Heart left ventricle (tissue), 16 donors: ENCODE data around the gene TGM1. TPM values are rescaled to one million over a fixed set of nuclear protein-coding genes. Genes with fewer than 3 reads are reported as not detected.

Experiments used
- ATAC-seq, 4 donors: fragments of 200-7000 bp; cut with Tn5 transposase; one replicate each; pipeline ENCODE4 v1.9.1; 2020 to 2022; ENCODE audit warnings: moderate library complexity in 4 of 4, mild to moderate bottlenecking in 3 of 4, moderate number of reproducible peaks in 1 of 4
- DNase-seq, 5 donors: peaks; one replicate each; pipeline ENCODE4 v3.0.0-alpha.2; 2020
- H3K27ac ChIP-seq, 12 donors: fragments of 200-600 bp; sonication (generic) in 4 of 12; one replicate each; pipeline versions ENCODE4 v1.5.0 to v1.8.0; 2016 to 2022; ENCODE audit warnings: mild to moderate bottlenecking in 2 of 12
- H3K27me3 ChIP-seq, 9 donors: fragments of 200-600 bp; sonication (generic) in 2 of 9; one replicate each; pipeline versions ENCODE4 v1.5.1 to v1.8.0; 2016 to 2022; ENCODE audit warnings: mild to moderate bottlenecking in 3 of 9
- H3K36me3 ChIP-seq, 9 donors: fragments of 200-600 bp; sonication (generic) in 2 of 9; one replicate each; pipeline versions ENCODE4 v1.5.0 to v1.8.0; 2018 to 2022; ENCODE audit warnings: mild to moderate bottlenecking in 2 of 9
- H3K4me1 ChIP-seq, 12 donors: fragments of 200-600 bp; sonication (generic) in 4 of 12; one replicate each; pipeline versions ENCODE4 v1.5.0 to v1.8.0; 2016 to 2022; ENCODE audit warnings: mild to moderate bottlenecking in 3 of 12
- H3K4me3 ChIP-seq, 12 donors: fragments of 200-600 bp; sonication (generic) in 4 of 12; one replicate each; pipeline versions ENCODE4 v1.5.0 to v1.8.0; 2017 to 2022; ENCODE audit warnings: mild to moderate bottlenecking in 9 of 12, moderate library complexity in 4 of 12
- H3K9me3 ChIP-seq, 12 donors: fragments of 200-600 bp; sonication (generic) in 4 of 12; one replicate each; pipeline versions ENCODE4 v1.5.0 to v1.8.0; 2016 to 2022; ENCODE audit warnings: mild to moderate bottlenecking in 1 of 12
- POLR2A ChIP-seq, 2 donors: fragments of 450-650 bp; IDR thresholded peaks; one replicate each; pipeline ENCODE4 v1.6.1; 2017; ENCODE audit warnings: antibody characterized with exemption in 2 of 2, mild to moderate bottlenecking in 2 of 2, moderate library complexity in 2 of 2
- WGBS, 4 donors: extraction: QIAGEN DNeasy Blood & Tissue Kit in 2 of 4; methylation state at CpG; one replicate each; pipeline versions ENCODE4 v1.1.5 to v1.1.7; 2013 to 2018; 5-methylcytosine and 5-hydroxymethylcytosine counted together
- intact Hi-C, 10 donors: fragments of 100-400 bp; cut with DNase I; formaldehyde crosslinking; loops; one replicate each; pipeline versions ENCODE4 v1.11.1 to v1.14.2; 2022
- long read RNA-seq, 3 donors: library from polyadenylated mRNA; unstranded; transcript quantifications; one replicate each; pipeline ENCODE4 v2.0.0, GENCODE V29; 2020 to 2021
- polyA plus RNA-seq, 2 donors: library from polyadenylated mRNA; stranded (reverse); fragments of 200-250 nt; gene quantifications; one replicate each; pipeline ENCODE4 v1.2.3, GENCODE V29; 2013
- total RNA-seq, 9 donors: library from RNA; depleted of rRNA in 2 of 9; stranded (reverse); fragments of >200 nt in 2 of 9; fragmentation: NEBNext Ultra II Directional in 3 of 9; extraction: Animal tissue kit (Norgen Biotek cat#: 25700) in 3 of 9; gene quantifications; one replicate each; pipeline versions ENCODE4 v1.1.0 to v1.2.4, GENCODE V29; 2016 to 2023
- TF ChIP-seq, protein P1 (sequence below), 12 donors: fragments of 200-600 bp; sonication (generic) in 4 of 12; IDR thresholded peaks; one replicate each; pipeline versions ENCODE4 v1.5.0 to v1.8.0; 2018 to 2022; ENCODE audit warnings: antibody characterized with exemption in 12 of 12, mild to moderate bottlenecking in 5 of 12
- donor health status: ischemic (EF 13 %, LVEDD 7.1; RV severe dilation, severe dysfunction).
- donor health status: healthy with polysubstance abuse.
- donor health status: DM: no; HTN: yes; CAD: no.
- donor health status: DM: no; HTN: no; CAD: no.
- donor health status: ischemic (EF 25% LVEDD 6.9; RV normal size, moderate dysfunction).
- donor health status: ischemic (EF 25% LVEDD 5.7; RV mildly dilated, moderate dysfunction).
- donor health status: healthy.
- donor health status: DM: yes; HTN: yes; CAD: no.
- donor health status: ischemic (EF 35%, LVEDD 5.7; RV mildly dilated, moderate dysfunction).
- donor health status: nonischemic (EF 11% LVEDD 7.7; RV severe dilation, severe dysfunction).
- donor health status: DM: yes; HTN: yes; CAD: no.
- donor health status: PGD.
- donor health status: ischemic (EF 29% LVEDD 5.4; RV normal size, mild dysfunction).
- donor health status: nonischemic (EF 23%, LVEDD 6.1; RV moderate dilation, normal function).

Gene TGM1
- 10 to 100 TPM in 1 of 9 donors, 1 to 10 TPM in 3, under 1 TPM in 2, not detected in 3; 0.52 to 38.9 (median 1.0) TPM for total RNA-seq
- under 1 TPM; 0.61 to 0.69 TPM for polyA plus RNA-seq
- long read RNA-seq, donor 1 = 0 reads
- long read RNA-seq, donor 2 = 0 reads
- long read RNA-seq, donor 3 = 0 reads

DNA sequence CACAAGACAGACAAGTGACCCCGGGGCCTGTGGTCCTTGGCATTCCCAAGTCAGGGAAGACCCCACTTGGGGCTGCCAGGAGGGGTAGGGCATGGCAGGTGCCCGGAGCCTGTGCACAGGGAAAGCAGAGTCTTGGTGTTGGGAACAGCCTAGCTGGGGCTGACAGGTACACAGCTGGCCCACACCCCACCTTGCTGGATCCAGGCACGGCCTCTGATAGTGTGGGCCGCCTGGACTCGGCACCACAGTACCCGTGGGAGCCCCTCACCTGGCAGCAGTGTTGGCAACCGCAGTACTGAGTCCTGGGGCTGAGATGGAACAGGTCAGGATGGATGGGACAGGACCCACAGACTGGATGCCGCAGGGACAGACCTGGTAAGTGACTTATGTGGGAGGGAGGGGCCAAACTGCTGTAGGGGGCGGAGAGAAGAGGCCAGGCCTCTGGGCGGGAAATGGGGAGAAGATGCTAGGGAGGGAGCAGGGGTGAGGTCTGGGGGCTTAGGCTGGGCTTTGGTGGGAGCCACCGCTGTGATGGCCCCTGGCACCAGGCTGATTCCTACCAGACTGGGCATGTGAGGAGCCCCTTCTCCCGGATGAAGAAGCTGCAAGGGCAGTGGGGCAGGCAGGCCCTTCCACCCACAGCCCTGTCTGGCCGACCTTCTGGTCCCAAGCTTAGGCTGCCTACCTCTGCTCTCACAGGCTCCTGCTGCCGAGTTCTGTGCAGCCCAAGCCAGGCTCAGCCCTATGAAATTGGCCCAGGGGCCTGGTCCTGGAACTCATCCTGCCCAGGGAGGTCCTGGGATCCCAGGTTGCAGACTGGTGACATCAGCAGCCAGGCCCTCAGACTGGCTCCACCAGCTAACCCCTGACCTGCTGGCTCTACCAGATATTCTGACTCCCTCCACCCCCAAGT, at the start of gene TGM1:
Gene TGM1, minus strand, starts transcription at position 357 of the 913 bp plus-strand sequence. CDS start 825 bp downstream, outside the sequence.
- Histone ChIP-seq H3K4me1 (no peaks in the 10 kb centered on the region), H3K27me3 (no peaks in the 10 kb centered on the region), H3K4me3 (no peak within 1 kb of the TSS), H3K36me3 (peaks cover 0 to 32% (median 22%) of the 10 kb centered on the region in 9 donors), H3K27ac (no peak within 1 kb of the TSS), H3K9me3 (no peaks in the 10 kb centered on the region)
- WGBS, 4 donors = 86 to 89% (median 87%) methylated on average over 13 to 14 of the region's 14 CpGs
- no peak for TF ChIP-seq POLR2A (IDR thresholded peaks at IDR 0.05)
- TF ChIP-seq, protein P1, sequence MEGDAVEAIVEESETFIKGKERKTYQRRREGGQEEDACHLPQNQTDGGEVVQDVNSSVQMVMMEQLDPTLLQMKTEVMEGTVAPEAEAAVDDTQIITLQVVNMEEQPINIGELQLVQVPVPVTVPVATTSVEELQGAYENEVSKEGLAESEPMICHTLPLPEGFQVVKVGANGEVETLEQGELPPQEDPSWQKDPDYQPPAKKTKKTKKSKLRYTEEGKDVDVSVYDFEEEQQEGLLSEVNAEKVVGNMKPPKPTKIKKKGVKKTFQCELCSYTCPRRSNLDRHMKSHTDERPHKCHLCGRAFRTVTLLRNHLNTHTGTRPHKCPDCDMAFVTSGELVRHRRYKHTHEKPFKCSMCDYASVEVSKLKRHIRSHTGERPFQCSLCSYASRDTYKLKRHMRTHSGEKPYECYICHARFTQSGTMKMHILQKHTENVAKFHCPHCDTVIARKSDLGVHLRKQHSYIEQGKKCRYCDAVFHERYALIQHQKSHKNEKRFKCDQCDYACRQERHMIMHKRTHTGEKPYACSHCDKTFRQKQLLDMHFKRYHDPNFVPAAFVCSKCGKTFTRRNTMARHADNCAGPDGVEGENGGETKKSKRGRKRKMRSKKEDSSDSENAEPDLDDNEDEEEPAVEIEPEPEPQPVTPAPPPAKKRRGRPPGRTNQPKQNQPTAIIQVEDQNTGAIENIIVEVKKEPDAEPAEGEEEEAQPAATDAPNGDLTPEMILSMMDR (IDR thresholded peaks at IDR 0.05) = no peak
- no peak for ATAC-seq
- DNase-seq = peak in 1 of 5 donors; percentile 14
- intact Hi-C loops = no loop called here

DNA sequence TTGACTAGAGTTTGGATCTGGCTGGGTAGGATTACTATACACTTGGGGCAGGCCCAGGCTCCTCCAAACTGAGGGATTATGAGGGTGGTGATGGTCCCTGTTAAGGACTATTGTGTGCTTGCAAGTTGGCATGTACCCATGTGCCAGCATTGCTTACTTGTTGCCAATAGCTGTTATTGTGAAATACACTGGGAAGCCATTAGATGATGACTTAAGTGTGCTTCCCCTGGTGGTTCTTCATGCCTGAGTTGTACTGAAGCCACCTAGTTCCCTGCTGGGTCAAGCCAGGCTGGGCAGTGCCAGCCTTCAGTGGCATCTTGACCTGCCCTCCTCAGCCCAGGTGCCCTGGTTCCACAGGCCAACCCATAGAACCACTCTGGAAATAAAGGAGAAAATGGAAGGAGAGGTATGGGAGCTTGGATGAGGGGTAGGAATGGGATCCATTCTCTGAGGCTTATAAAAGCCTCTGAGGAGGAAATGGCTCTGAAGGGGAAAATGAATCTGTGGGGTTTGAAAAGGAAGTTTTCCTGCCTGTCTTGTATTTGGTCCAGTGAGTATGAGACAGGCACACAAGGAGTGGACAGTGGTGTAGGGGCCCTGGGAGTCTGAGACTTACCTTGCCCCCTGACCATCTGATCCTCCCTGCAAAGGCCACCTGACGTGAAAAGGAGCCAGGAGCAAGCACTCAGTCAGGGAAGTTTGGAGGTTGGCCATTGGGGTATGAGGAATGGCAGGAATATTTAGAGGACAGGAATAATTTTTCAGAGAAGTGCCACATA, 49.0 kb upstream of the TGM1 start:
- Histone ChIP-seq H3K4me1 (peaks cover 12 to 94% (median 59%) of the 10 kb centered on the region in 12 donors), H3K27ac (peak overlapping the region; percentile 74 to 92 (median 88)), H3K4me3 (peak overlapping the region in 10 of 12 donors; percentile 53 to 81 (median 64)), H3K27me3 (peaks cover 0 to 12% (median 0%) of the 10 kb centered on the region in 9 donors), H3K36me3 (peaks cover 0 to 9% (median 3%) of the 10 kb centered on the region in 9 donors), H3K9me3 (no peaks in the 10 kb centered on the region)
- TF ChIP-seq, protein P1 (IDR thresholded peaks at IDR 0.05) = no peak
- no peak for TF ChIP-seq POLR2A (IDR thresholded peaks at IDR 0.05)
- intact Hi-C loops = loop anchor here in 1 of 10 donors (5.0 kb wide), 1 partner anchor 125 kb away; no protein-coding TSS in a partner anchor
- ATAC-seq (no peak), DNase-seq (peak in 1 of 5 donors; percentile 29)
- 85 to 98% (median 90%) methylated on average over 1 of the region's 1 CpG for WGBS, 4 donors

DNA sequence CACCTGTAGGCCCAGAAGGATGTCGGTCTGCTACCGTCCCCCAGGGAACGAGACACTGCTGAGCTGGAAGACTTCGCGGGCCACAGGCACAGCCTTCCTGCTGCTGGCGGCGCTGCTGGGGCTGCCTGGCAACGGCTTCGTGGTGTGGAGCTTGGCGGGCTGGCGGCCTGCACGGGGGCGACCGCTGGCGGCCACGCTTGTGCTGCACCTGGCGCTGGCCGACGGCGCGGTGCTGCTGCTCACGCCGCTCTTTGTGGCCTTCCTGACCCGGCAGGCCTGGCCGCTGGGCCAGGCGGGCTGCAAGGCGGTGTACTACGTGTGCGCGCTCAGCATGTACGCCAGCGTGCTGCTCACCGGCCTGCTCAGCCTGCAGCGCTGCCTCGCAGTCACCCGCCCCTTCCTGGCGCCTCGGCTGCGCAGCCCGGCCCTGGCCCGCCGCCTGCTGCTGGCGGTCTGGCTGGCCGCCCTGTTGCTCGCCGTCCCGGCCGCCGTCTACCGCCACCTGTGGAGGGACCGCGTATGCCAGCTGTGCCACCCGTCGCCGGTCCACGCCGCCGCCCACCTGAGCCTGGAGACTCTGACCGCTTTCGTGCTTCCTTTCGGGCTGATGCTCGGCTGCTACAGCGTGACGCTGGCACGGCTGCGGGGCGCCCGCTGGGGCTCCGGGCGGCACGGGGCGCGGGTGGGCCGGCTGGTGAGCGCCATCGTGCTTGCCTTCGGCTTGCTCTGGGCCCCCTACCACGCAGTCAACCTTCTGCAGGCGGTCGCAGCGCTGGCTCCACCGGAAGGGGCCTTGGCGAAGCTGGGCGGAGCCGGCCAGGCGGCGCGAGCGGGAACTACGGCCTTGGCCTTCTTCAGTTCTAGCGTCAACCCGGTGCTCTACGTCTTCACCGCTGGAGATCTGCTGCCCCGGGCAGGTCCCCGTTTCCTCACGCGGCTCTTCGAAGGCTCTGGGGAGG, 47.9 kb upstream of the TGM1 start, which contains the start of gene LTB4R:
Gene LTB4R, plus strand, starts transcription at position 857 of the 959 bp plus-strand sequence. CDS start 4,150 bp downstream, outside the sequence.
- peaks cover 0 to 3% (median 0%) of the 10 kb centered on the region in 9 donors for H3K27me3 ChIP-seq
- intact Hi-C loops = loop anchor here in 1 of 10 donors (5.0 kb wide), 1 partner anchor 126 kb away; no protein-coding TSS in a partner anchor
- peak within 1 kb of the TSS; percentile 25 to 81 (median 63) for H3K4me3 ChIP-seq
- peaks cover 11 to 83% (median 48%) of the 10 kb centered on the region in 12 donors for H3K4me1 ChIP-seq
- TF ChIP-seq POLR2A (IDR thresholded peaks at IDR 0.05) = peak in 1 of 2 donors; percentile 44
- TF ChIP-seq, protein P1 (IDR thresholded peaks at IDR 0.05) = peak; percentile 10 to 63 (median 46)
- no peaks in the 10 kb centered on the region for H3K9me3 ChIP-seq
- ATAC-seq (peak; percentile 62 to 87 (median 82)), DNase-seq (peak; percentile 78 to 91 (median 85))
- peaks cover 0 to 20% (median 14%) of the 10 kb centered on the region in 9 donors for H3K36me3 ChIP-seq
- WGBS, 4 donors = 5 to 28% (median 10%) methylated on average over 31 to 99 of the region's 99 CpGs
- H3K27ac ChIP-seq = peak within 1 kb of the TSS; percentile 74 to 92 (median 88)
